Epithelial cell of proximal tubule (primary cell): Measurements from ENCODE around the gene ACTN4. TPM values are rescaled to one million over a fixed set of nuclear protein-coding genes. Genes with fewer than 3 reads are reported as not detected.

ENCODE experiments used
- DNase-seq: peaks from one replicate; pipeline ENCODE4 v3.0.0-alpha.2; 2011; ENCODE audit warnings: low read depth
- H3K4me3 ChIP-seq: 2 replicates; pipeline ENCODE4 v1.5.1; 2011; ENCODE audit warnings: low read depth, mild to moderate bottlenecking, low read length
- total RNA-seq: library from RNA; depleted of rRNA; stranded (reverse); fragments of >200 nt; gene quantifications from 2 replicates; pipeline ENCODE4 v1.2.3, GENCODE V29; 2015
- TF ChIP-seq, protein P1 (sequence below): conservative IDR thresholded peaks from 2 replicates; pipeline ENCODE4 v1.5.1; 2012; ENCODE audit warnings: low read depth, mild to moderate bottlenecking, low read length

The ACTN4 gene
- total RNA-seq, 1 donor from 2014 or later: 629 TPM

DNA sequence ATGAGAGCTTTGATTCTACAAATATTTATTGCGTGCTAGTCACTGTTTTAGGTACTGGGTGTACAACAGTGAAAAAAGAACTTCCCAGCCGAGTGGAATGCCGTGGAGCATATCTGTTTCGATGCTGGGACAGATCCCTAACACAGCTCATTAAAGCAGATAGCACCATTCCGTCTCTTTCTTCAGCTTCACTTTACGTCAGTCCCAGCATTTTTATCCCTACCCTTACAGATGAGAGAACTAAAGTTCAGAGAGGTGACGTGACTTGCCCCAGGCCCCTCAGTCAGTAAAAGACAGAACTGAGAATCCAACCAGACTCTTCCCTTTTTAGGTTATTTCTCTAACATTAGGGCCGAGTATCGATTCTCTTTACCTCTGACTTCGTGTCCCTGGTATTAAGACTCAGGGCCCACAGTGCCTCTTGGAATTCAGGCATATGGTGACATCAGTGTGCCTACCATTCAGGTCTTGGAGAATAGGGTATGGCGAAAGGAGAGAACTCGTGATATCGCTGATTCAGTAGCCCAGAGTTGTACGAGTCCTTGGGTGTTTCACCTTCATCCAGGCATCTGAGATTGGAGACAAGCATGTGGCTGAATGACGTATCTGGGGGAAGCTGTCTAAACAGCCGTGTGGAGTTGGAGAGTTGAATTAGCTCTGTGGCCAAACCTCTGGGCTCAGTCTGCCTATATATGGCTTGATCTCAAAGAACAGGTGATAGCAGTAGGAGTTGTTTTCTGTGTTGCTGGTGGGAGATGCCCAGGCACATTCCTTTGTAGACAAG lies 27.1 kb downstream of the ACTN4 start:
- TF ChIP-seq, protein P1, sequence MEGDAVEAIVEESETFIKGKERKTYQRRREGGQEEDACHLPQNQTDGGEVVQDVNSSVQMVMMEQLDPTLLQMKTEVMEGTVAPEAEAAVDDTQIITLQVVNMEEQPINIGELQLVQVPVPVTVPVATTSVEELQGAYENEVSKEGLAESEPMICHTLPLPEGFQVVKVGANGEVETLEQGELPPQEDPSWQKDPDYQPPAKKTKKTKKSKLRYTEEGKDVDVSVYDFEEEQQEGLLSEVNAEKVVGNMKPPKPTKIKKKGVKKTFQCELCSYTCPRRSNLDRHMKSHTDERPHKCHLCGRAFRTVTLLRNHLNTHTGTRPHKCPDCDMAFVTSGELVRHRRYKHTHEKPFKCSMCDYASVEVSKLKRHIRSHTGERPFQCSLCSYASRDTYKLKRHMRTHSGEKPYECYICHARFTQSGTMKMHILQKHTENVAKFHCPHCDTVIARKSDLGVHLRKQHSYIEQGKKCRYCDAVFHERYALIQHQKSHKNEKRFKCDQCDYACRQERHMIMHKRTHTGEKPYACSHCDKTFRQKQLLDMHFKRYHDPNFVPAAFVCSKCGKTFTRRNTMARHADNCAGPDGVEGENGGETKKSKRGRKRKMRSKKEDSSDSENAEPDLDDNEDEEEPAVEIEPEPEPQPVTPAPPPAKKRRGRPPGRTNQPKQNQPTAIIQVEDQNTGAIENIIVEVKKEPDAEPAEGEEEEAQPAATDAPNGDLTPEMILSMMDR: no peak
- H3K4me3 ChIP-seq: no peak overlapping the region
- no peak for DNase-seq

GRCh38 chr19:38675611-38676010 lies 28.2 kb downstream of the ACTN4 start:
- no peak for DNase-seq
- H3K4me3 ChIP-seq: no peak overlapping the region
- TF ChIP-seq, protein P1: no peak

GRCh38 chr19:38676023-38676877 lies 28.8 kb downstream of the ACTN4 start:
- H3K4me3 ChIP-seq: no peak overlapping the region
- TF ChIP-seq, protein P1: no peak
- DNase-seq: no peak

GRCh38 chr19:38676878-38677646 lies 29.6 kb downstream of the ACTN4 start:
- DNase-seq: no peak
- no peak overlapping the region for H3K4me3 ChIP-seq
- TF ChIP-seq, protein P1: no peak

GRCh38 chr19:38678217-38678890 lies 30.9 kb downstream of the ACTN4 start:
- DNase-seq: no peak
- H3K4me3 ChIP-seq: no peak overlapping the region
- TF ChIP-seq, protein P1: no peak

DNA sequence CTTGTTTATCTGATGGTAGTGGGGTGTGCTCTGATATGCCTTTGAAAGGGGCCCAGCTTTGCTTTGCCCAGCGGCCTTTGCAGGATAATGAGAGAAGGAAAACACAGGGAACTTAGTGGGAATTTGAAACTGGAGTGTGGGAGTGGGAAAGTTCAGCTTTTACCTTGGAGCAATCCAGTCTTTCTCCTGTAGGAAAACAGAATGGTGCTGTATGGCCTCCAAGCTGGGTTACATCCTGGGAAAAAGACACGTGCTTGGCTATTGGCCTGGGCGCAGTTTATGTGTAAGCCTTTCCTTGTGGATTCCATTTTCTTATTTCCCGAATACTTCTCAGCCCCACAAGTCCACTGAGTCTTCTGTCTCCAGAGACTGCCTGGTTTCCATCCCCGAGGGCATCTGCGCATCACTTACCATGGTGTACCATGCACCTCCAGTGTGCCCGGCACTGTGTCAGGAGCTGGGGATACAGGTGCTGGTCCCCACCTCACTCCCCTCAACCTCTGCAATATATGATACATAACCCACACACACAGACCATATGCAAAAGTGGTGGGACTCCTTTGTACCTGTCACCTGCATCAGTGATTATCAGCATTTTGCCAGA lies 31.5 kb downstream of the ACTN4 start:
- H3K4me3 ChIP-seq: no peak overlapping the region
- TF ChIP-seq, protein P1: no peak
- DNase-seq: no peak
